Body of pancreas (tissue), 4 donors: ENCODE results near the gene YPEL5. TPM values are rescaled to one million over a fixed set of nuclear protein-coding genes. Genes with fewer than 3 reads are reported as not detected.
"Not testable (repeated sequence)": the region's sequence is repeated elsewhere in the genome, so short reads cannot be mapped to it uniquely, and the experiment has no call there.

Experiments used
- ATAC-seq: fragments of 150-250 bp; one replicate; pipeline ENCODE4 v1.9.1; 2016
- DNase-seq, 4 donors: peaks; one replicate each; pipeline ENCODE4 v3.0.0-alpha.2; 2019
- H3K27ac ChIP-seq, 4 donors: fragments of 200-600 bp; sonication (generic); 1 replicate in 3 of 4; 2 replicates in 1 of 4; pipeline versions ENCODE4 v1.5.1 to v1.6.1; 2016 to 2019; ENCODE audit warnings: mild to moderate bottlenecking in 1 of 4, mixed read lengths in 1 of 4, moderate library complexity in 1 of 4
- H3K27me3 ChIP-seq, 2 donors: fragments of 200-600 bp; sonication (generic); one replicate each; pipeline ENCODE4 v1.6.0; 2016; ENCODE audit warnings: mild to moderate bottlenecking in 1 of 2
- H3K36me3 ChIP-seq, 2 donors: fragments of 200-600 bp; sonication (generic); replicated peaks in 1 of 2; 2 replicates each; pipeline ENCODE4 v1.5.1; 2016; ENCODE audit warnings: low read depth in 2 of 2; ENCODE audit not compliant: insufficient read depth in 1 of 2
- H3K4me1 ChIP-seq: fragments of 200-600 bp; sonication (generic); one replicate; pipeline ENCODE4 v1.6.0; 2016
- H3K4me3 ChIP-seq, 2 donors: fragments of 200-600 bp; sonication (generic); 1 replicate in 1 of 2; 2 replicates in 1 of 2; pipeline ENCODE4 v1.5.1; 2016 to 2019
- H3K9me3 ChIP-seq, 3 donors: fragments of 200-600 bp; sonication (generic); 1 replicate in 2 of 3; 2 replicates in 1 of 3; pipeline ENCODE4 v1.5.1; 2016
- POLR2A ChIP-seq, 3 donors: fragments of 450-650 bp; IDR thresholded peaks; one replicate each; pipeline ENCODE4 v1.6.1; 2016; ENCODE audit warnings: antibody characterized with exemption in 3 of 3, mild to moderate bottlenecking in 2 of 3
- WGBS, 2 donors: methylation state at CpG; one replicate each; pipeline ENCODE4 v1.1.5; 2017; 5-methylcytosine and 5-hydroxymethylcytosine counted together
- intact Hi-C: fragments of 100-400 bp; cut with DNase I; formaldehyde crosslinking; loops from one replicate; pipeline ENCODE4 v1.15.1; 2023
- total RNA-seq, 2 donors: library from RNA; depleted of rRNA; stranded (reverse); fragments of >200 nt; gene quantifications; one replicate each; pipeline ENCODE4 v1.1.0, GENCODE V29; 2016
- TF ChIP-seq, protein P1 (sequence below), 7 experiments: fragments of 450-650 bp in 4 of 7; fragments of 200-600 bp in 3 of 7; sonication (generic) in 3 of 7; IDR thresholded peaks; one replicate each; pipeline ENCODE4 v1.5.1; 2016 to 2019; ENCODE audit warnings: antibody characterized with exemption in 7 of 7

YPEL5 gene
- total RNA-seq: 10 to 100 TPM; 29.3 to 36.6 TPM

GRCh38 chr2:30146337-30147195 is at the start of gene YPEL5:
YPEL5 (plus strand) TSS chr2:30147007; CDS start chr2:30156652, 9,645 bp downstream.
- DNase-seq (peak; percentile 99 to 100 (median 100)), ATAC-seq (peak; percentile 94)
- H3K4me3 ChIP-seq: peak within 1 kb of the TSS; percentile 77 to 87
- H3K27ac ChIP-seq: peak within 1 kb of the TSS; percentile 98 to 100 (median 100)
- no peaks in the 10 kb centered on the region for H3K9me3 ChIP-seq
- peaks cover 42% of the 10 kb centered on the region for H3K4me1 ChIP-seq
- WGBS, 2 donors: 0 to 1% methylated on average over 32 to 61 of the region's 63 CpGs
- no peaks in the 10 kb centered on the region for H3K27me3 ChIP-seq
- intact Hi-C loops: no loop called here
- H3K36me3 ChIP-seq: no peaks in the 10 kb centered on the region
- TF ChIP-seq POLR2A (IDR thresholded peaks at IDR 0.05): peak; percentile 87 to 95 (median 93)
- TF ChIP-seq, protein P1, sequence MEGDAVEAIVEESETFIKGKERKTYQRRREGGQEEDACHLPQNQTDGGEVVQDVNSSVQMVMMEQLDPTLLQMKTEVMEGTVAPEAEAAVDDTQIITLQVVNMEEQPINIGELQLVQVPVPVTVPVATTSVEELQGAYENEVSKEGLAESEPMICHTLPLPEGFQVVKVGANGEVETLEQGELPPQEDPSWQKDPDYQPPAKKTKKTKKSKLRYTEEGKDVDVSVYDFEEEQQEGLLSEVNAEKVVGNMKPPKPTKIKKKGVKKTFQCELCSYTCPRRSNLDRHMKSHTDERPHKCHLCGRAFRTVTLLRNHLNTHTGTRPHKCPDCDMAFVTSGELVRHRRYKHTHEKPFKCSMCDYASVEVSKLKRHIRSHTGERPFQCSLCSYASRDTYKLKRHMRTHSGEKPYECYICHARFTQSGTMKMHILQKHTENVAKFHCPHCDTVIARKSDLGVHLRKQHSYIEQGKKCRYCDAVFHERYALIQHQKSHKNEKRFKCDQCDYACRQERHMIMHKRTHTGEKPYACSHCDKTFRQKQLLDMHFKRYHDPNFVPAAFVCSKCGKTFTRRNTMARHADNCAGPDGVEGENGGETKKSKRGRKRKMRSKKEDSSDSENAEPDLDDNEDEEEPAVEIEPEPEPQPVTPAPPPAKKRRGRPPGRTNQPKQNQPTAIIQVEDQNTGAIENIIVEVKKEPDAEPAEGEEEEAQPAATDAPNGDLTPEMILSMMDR (IDR thresholded peaks at IDR 0.05): peak in 1 of 7 experiments; percentile 5

- intact Hi-C loops: no loop called here
- 58 to 59% methylated on average over 10 of the region's 10 CpGs for WGBS, 2 donors
- ATAC-seq (no peak), DNase-seq (peak in 1 of 4 donors; percentile 26)
- no peak for TF ChIP-seq POLR2A (IDR thresholded peaks at IDR 0.05)
- TF ChIP-seq, protein P1 (IDR thresholded peaks at IDR 0.05): no peak
- Histone ChIP-seq H3K27me3 (no peaks in the 10 kb centered on the region), H3K27ac (no peak overlapping the region), H3K4me3 (no peak overlapping the region), H3K4me1 (no peaks in the 10 kb centered on the region), H3K9me3 (no peaks in the 10 kb centered on the region), H3K36me3 (no peaks in the 10 kb centered on the region)
These were observed 48.4 kb upstream of the YPEL5 start for GRCh38 chr2:30098266-30099005.

DNA sequence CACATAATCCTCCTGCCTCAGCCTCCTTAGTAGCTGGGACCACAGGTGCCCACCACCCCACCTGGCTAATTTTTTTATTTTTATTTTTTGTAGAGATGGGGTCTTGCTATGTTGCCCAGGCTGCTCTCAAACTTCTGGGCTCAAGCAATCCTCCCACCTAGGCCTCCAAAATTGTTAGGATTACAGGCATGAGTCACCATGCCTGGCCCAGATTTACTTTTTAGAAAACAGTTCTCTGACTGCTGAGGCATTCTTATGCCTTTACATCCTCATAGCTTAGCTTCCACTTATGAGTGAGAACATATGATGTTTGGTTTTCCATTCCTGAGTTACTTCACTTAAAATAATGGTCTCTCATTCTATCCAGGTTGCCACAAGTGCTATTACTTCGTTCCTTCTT is 47.4 kb upstream of the YPEL5 start:
- H3K4me3 ChIP-seq, ATAC-seq, intact Hi-C loops, H3K4me1 ChIP-seq, DNase-seq, H3K9me3 ChIP-seq, H3K27ac ChIP-seq, H3K27me3 ChIP-seq, H3K36me3 ChIP-seq: not testable (repeated sequence)
- WGBS, 2 donors: 71 to 90% methylated on average over 1 of the region's 1 CpG

- H3K4me3 ChIP-seq, DNase-seq, ATAC-seq, H3K9me3 ChIP-seq, H3K4me1 ChIP-seq, intact Hi-C loops, H3K36me3 ChIP-seq, H3K27ac ChIP-seq, H3K27me3 ChIP-seq: not testable (repeated sequence)
- WGBS, 2 donors: 78 to 81% methylated on average over 3 of the region's 3 CpGs
These were observed 46.1 kb upstream of the YPEL5 start for GRCh38 chr2:30100691-30101090.

DNA sequence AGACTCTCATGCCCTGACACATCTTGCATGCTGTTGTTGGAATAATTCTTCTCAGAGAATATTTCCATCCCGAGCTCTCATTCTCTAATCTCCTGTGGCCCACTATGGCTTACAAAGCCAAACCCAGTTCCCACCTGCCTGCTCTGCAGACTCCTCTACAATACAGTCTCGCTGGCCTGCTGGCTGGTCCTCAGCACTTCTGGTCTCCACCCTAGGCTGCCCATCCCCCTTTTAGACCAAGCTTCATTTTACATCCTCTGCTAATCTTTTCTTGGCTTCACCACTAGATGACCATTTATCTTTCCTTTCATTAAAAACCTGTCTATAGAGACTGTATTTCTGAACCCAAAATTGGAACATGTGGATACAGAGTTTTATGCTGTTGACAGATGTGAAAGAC is 42.5 kb upstream of the YPEL5 start:
- no peak for TF ChIP-seq POLR2A (IDR thresholded peaks at IDR 0.05)
- TF ChIP-seq, protein P1 (IDR thresholded peaks at IDR 0.05): no peak
- ATAC-seq (no peak), DNase-seq (no peak)
- WGBS, 2 donors: 74 to 82% methylated on average over 2 of the region's 2 CpGs
- Histone ChIP-seq H3K4me1 (no peaks in the 10 kb centered on the region), H3K9me3 (no peaks in the 10 kb centered on the region), H3K27me3 (no peaks in the 10 kb centered on the region), H3K36me3 (no peaks in the 10 kb centered on the region), H3K27ac (no peak overlapping the region), H3K4me3 (no peak overlapping the region)
- intact Hi-C loops: no loop called here
